ENCODE results near the gene SMARCAL1. TPM values are rescaled to one million over a fixed set of nuclear protein-coding genes. Genes with fewer than 3 reads are reported as not detected.
A peak's percentile ranks its signal among the peaks of the same experiment; 100 is the strongest.

The SMARCAL1 gene
- total RNA-seq: 19.4 and 28.7 TPM in 2 replicates
- 19.2 and 24.4 TPM in 2 replicates for polyA plus RNA-seq

DNA sequence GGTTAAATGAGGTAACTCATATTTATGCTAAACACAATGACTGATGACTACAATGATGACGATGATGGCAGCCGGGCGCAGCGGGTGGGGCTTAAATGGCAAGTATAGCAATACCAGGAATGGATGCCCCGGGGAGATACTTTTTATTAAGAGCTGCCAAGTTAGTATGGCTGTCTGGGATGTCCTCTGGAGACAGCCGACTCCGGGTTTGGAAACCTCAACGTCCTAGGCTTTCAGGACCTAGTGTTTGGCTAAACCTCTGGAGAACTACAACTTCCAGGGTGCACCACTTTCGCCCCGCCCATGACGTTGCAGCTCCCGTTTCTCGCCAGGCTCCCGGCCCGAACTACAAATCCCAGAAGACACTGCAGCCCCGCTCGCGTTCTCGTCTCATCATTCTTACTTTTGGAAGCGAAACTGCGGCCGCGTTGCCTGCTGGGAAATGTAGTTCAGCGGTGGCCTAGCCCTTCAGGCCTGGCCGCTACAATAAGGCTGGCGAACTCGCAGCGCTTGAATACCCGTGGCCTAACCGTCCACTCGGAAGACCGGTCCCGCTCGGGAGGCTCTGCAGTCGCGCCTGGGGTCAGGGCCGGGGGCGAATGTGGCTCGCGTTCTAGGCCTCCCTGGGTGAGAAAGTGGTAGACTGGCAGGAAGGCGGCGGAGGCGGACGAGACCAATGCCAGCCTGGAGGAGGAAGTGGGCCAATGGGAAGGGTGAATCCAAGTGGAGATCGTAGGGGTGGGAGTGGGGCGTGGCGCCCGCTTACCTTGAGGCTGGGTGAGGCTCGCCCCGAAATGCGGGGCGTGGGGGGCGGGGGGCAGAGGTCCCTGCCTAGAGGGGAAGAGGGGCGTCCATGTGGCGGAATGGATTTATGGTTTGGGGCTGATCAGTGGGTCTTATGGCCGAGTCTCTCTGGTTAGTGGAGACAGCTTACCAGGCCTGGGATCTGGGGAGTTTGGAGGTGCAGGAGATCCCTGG is at the start of gene SMARCAL1:
SMARCAL1 (plus strand) TSS at position 463 of the 978 bp plus-strand sequence. CDS start 2,221 bp downstream, outside the sequence.
- no peaks in the 10 kb centered on the region for H3K9me3 ChIP-seq (ENCODE audit: low read depth)
- peak within 1 kb of the TSS; percentile 82 for H3K4me3 ChIP-seq
- H3K27me3 ChIP-seq: no peaks in the 10 kb centered on the region
- peaks cover 5% of the 10 kb centered on the region for H3K4me1 ChIP-seq (ENCODE audit: low read depth)
- peak; percentile 99 for DNase-seq (ENCODE audit: low read depth in 1 of 2, low spot score in 1 of 2)
- peaks cover 4% of the 10 kb centered on the region for H3K36me3 ChIP-seq
- H3K27ac ChIP-seq: peak within 1 kb of the TSS; percentile 95
- TF ChIP-seq, protein P1, sequence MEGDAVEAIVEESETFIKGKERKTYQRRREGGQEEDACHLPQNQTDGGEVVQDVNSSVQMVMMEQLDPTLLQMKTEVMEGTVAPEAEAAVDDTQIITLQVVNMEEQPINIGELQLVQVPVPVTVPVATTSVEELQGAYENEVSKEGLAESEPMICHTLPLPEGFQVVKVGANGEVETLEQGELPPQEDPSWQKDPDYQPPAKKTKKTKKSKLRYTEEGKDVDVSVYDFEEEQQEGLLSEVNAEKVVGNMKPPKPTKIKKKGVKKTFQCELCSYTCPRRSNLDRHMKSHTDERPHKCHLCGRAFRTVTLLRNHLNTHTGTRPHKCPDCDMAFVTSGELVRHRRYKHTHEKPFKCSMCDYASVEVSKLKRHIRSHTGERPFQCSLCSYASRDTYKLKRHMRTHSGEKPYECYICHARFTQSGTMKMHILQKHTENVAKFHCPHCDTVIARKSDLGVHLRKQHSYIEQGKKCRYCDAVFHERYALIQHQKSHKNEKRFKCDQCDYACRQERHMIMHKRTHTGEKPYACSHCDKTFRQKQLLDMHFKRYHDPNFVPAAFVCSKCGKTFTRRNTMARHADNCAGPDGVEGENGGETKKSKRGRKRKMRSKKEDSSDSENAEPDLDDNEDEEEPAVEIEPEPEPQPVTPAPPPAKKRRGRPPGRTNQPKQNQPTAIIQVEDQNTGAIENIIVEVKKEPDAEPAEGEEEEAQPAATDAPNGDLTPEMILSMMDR (IDR thresholded peaks at IDR 0.05; ENCODE audit: low read depth, low read length): no peak

DNA sequence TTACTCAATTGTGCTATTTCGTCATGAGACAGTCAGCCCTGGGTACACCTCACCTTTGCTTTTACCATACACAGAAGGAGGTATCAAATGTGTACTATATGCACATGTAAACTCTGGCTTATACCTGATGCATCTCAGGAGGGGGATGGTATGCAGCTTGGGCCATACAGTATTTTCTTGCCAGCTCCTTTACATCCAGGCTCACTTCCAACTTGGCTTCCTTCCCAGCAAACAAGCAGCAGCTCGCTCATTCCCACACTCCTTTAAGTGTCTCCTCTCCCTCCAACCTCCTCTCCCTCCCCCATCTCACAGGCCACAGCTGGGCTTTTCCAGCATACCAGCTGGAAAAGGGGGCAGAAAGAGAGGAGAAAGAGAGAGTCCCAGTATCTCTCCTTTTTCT is 49.6 kb upstream of the SMARCAL1 start:
- no peak overlapping the region for H3K27ac ChIP-seq
- H3K36me3 ChIP-seq: no peaks in the 10 kb centered on the region
- TF ChIP-seq, protein P1 (IDR thresholded peaks at IDR 0.05; ENCODE audit: low read depth, low read length): no peak
- peaks cover 3% of the 10 kb centered on the region for H3K27me3 ChIP-seq
- no peaks in the 10 kb centered on the region for H3K4me1 ChIP-seq (ENCODE audit: low read depth)
- H3K4me3 ChIP-seq: no peak overlapping the region
- no peaks in the 10 kb centered on the region for H3K9me3 ChIP-seq (ENCODE audit: low read depth)
- peak; percentile 16 to 95 for DNase-seq (ENCODE audit: low read depth in 1 of 2, low spot score in 1 of 2)

DNA sequence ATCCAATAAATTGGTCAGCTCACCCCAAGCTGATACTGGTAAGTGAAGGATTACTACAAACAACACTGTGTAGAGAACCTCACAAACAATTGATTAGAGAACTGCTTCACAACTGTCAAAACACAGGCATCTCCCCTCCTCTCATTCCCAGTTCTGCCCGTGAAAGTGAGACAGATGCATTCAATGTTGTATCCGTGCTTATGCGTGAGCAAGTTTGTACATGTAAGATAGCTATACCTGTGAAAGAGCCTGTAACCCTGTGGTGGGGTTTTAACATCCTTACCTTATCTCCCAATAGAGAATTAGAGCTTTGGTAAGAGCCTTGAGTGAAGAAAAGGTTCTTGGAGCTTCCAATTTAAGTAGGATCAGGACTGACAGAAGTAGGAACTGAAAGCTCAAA is 49.1 kb upstream of the SMARCAL1 start:
- Histone ChIP-seq H3K27ac (no peak overlapping the region), H3K9me3 (ENCODE audit: low read depth) (no peaks in the 10 kb centered on the region), H3K36me3 (no peaks in the 10 kb centered on the region), H3K4me1 (ENCODE audit: low read depth) (no peaks in the 10 kb centered on the region), H3K4me3 (no peak overlapping the region), H3K27me3 (peaks cover 4% of the 10 kb centered on the region)
- TF ChIP-seq, protein P1 (IDR thresholded peaks at IDR 0.05; ENCODE audit: low read depth, low read length): no peak
- DNase-seq (ENCODE audit: low read depth in 1 of 2, low spot score in 1 of 2): no peak

DNA sequence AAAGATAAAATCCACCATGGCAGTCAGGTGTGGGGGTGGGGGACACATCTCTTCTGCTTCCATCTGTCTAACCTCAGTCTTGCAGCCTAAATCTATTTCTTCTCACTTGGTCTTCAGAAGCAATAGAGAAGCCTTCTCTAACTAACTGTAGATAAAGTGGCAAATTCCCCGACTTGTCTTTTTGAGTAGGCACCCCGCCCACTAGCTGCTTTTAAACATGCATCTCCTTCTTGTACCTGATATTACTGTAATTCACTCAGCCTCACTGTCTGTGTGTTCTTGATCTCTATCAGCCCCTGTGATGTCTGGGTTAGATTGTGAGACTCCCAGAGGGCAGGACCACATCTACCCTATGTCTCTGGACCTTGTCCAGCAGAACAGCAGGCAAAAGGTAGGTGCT is 46.8 kb upstream of the SMARCAL1 start:
- Histone ChIP-seq H3K9me3 (ENCODE audit: low read depth) (no peaks in the 10 kb centered on the region), H3K4me1 (ENCODE audit: low read depth) (no peaks in the 10 kb centered on the region), H3K4me3 (no peak overlapping the region), H3K27ac (no peak overlapping the region), H3K27me3 (peaks cover 25% of the 10 kb centered on the region), H3K36me3 (no peaks in the 10 kb centered on the region)
- TF ChIP-seq, protein P1 (IDR thresholded peaks at IDR 0.05; ENCODE audit: low read depth, low read length): no peak
- DNase-seq (ENCODE audit: low read depth in 1 of 2, low spot score in 1 of 2): no peak

DNA sequence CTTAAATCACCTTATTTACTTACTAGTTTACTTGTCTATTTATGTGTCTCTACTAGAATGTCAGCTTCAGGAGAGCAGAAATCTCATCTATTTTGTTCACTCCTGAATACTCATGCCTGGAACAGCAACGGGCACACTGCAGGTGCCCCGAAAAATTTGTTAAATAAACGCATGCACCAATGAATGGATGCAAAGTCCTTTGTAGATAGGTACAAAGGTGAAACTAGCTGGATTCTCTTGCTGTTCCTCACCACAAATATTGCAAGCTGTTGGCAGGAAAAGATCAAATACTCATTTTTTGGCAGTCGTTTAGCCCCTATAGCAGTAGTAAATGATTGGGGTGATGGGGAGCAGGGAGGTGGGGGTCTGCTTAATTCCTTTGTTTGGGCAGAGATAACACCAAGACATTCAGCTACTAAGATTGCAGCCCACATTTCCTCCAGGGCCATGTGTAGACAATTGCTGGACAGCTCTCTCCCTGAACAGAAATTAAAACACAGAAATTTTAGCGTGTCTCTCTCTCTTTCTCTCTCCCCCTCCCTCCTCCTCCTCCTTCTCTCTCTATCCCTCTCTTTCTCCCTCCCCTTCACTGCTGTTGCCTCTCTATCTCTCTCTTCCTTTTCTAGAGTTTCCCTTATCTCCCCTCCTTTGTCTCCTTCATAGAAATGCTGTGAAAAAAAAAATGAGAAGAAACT is 45.4 kb upstream of the SMARCAL1 start:
- H3K9me3 ChIP-seq (ENCODE audit: low read depth): no peaks in the 10 kb centered on the region
- no peaks in the 10 kb centered on the region for H3K36me3 ChIP-seq
- no peak overlapping the region for H3K27ac ChIP-seq
- TF ChIP-seq, protein P1 (IDR thresholded peaks at IDR 0.05; ENCODE audit: low read depth, low read length): no peak
- H3K4me1 ChIP-seq (ENCODE audit: low read depth): no peaks in the 10 kb centered on the region
- peak; percentile 34 to 38 for DNase-seq (ENCODE audit: low read depth in 1 of 2, low spot score in 1 of 2)
- no peak overlapping the region for H3K4me3 ChIP-seq
- peaks cover 39% of the 10 kb centered on the region for H3K27me3 ChIP-seq
